ENCODE results near the gene FREM2.

- TF ChIP-seq CTCF (IDR thresholded peaks at IDR 0.05) = no peak
- TF ChIP-seq POLR2A (IDR thresholded peaks at IDR 0.05) = no peak
Measured at GRCh38 chr13:38674208-38674607, 12.7 kb upstream of the FREM2 start.
